Heart right ventricle (tissue), 16 donors: ENCODE measurements around the gene NFKBIZ. TPM values are rescaled to one million over a fixed set of nuclear protein-coding genes. Genes with fewer than 3 reads are reported as not detected.

ENCODE experiments used
- ATAC-seq, 8 donors: fragments of 200-7000 bp; cut with Tn5 transposase; one replicate each; pipeline ENCODE4 v1.9.1; 2020; ENCODE audit warnings: mild to moderate bottlenecking in 8 of 8, moderate library complexity in 8 of 8, moderate number of reproducible peaks in 1 of 8
- DNase-seq, 2 donors: peaks; one replicate each; pipeline ENCODE4 v3.0.0-alpha.2; 2020
- H3K27ac ChIP-seq, 10 donors: fragments of 200-600 bp; sonication (generic) in 2 of 10; one replicate each; pipeline versions ENCODE4 v1.5.0 to v1.8.0; 2020 to 2022; ENCODE audit warnings: mild to moderate bottlenecking in 3 of 10
- H3K27me3 ChIP-seq, 7 donors: fragments of 200-600 bp; one replicate each; pipeline ENCODE4 v1.8.0; 2021 to 2022; ENCODE audit warnings: mild to moderate bottlenecking in 2 of 7
- H3K36me3 ChIP-seq, 9 donors: fragments of 200-600 bp; sonication (generic) in 1 of 9; one replicate each; pipeline versions ENCODE4 v1.5.0 to v1.8.0; 2020 to 2022; ENCODE audit warnings: mild to moderate bottlenecking in 2 of 9
- H3K4me1 ChIP-seq, 9 donors: fragments of 200-600 bp; sonication (generic) in 1 of 9; one replicate each; pipeline versions ENCODE4 v1.5.0 to v1.8.0; 2020 to 2022; ENCODE audit warnings: mild to moderate bottlenecking in 4 of 9
- H3K4me3 ChIP-seq, 10 donors: fragments of 200-600 bp; sonication (generic) in 2 of 10; one replicate each; pipeline versions ENCODE4 v1.5.0 to v1.8.0; 2020 to 2022; ENCODE audit warnings: mild to moderate bottlenecking in 7 of 10, moderate library complexity in 2 of 10
- H3K9me3 ChIP-seq, 11 donors: fragments of 200-600 bp in 10 of 11; sonication (generic) in 2 of 11; one replicate each; pipeline versions ENCODE4 v1.5.0 to v1.8.0; 2013 to 2022; ENCODE audit warnings: mild to moderate bottlenecking in 2 of 11, control low read depth in 1 of 11, moderate library complexity in 1 of 11
- CTCF ChIP-seq, 9 donors: fragments of 200-600 bp; sonication (generic) in 2 of 9; IDR thresholded peaks; one replicate each; pipeline versions ENCODE4 v1.5.0 to v1.8.0; 2021 to 2022; ENCODE audit warnings: antibody characterized with exemption in 9 of 9, mild to moderate bottlenecking in 5 of 9, moderate library complexity in 1 of 9
- WGBS, 2 donors: extraction: QIAGEN DNeasy Blood & Tissue Kit; methylation state at CpG; one replicate each; pipeline ENCODE4 v1.1.7; 2013; ENCODE audit warnings: inconsistent platforms in 1 of 2; 5-methylcytosine and 5-hydroxymethylcytosine counted together
- intact Hi-C, 10 donors: fragments of 100-400 bp; cut with DNase I; formaldehyde crosslinking; loops; one replicate each; pipeline versions ENCODE4 v1.11.1 to v1.14.2; 2022
- polyA plus RNA-seq, 2 donors: library from polyadenylated mRNA; stranded (reverse); fragments of 200-250 nt; gene quantifications; one replicate each; pipeline ENCODE4 v1.2.3, GENCODE V29; 2013
- total RNA-seq, 10 donors: library from RNA; stranded (reverse); fragmentation: NEBNext Ultra II Directional in 3 of 10; extraction: Animal tissue kit (Norgen Biotek cat#: 25700) in 3 of 10; gene quantifications; one replicate each; pipeline versions ENCODE4 v1.2.1 to v1.2.4, GENCODE V29; 2021 to 2023
- donor health status: Arrhythmogenic right ventricular cardiomyopathy.
- donor health status: ischemic (EF 13 %, LVEDD 7.1; RV severe dilation, severe dysfunction).
- donor health status: healthy with polysubstance abuse.
- donor health status: DM: no; HTN: yes; CAD: no.
- donor health status: DM: no; HTN: no; CAD: no.
- donor health status: ischemic (EF 25% LVEDD 6.9; RV normal size, moderate dysfunction).
- donor health status: ischemic (EF 25% LVEDD 5.7; RV mildly dilated, moderate dysfunction).
- donor health status: healthy.
- donor health status: DM: yes; HTN: yes; CAD: no.
- donor health status: Ischemic cardiomyopathy.
- donor health status: ischemic (EF 35%, LVEDD 5.7; RV mildly dilated, moderate dysfunction).
- donor health status: nonischemic (EF 11% LVEDD 7.7; RV severe dilation, severe dysfunction).
- donor health status: DM: yes; HTN: yes; CAD: no.
- donor health status: PGD.
- donor health status: ischemic (EF 29% LVEDD 5.4; RV normal size, mild dysfunction).
- donor health status: nonischemic (EF 23%, LVEDD 6.1; RV moderate dilation, normal function).

Gene NFKBIZ
- total and polyA plus RNA-seq, 12 donors = 5.4 to 26.2 (median 11.8) TPM

GRCh38 chr3:101846709-101847108, 2.6 kb upstream of the NFKBIZ start:
- Histone ChIP-seq H3K9me3 (peaks cover 0 to 5% (median 0%) of the 10 kb centered on the region in 11 donors), H3K4me1 (peaks cover 0 to 24% (median 6%) of the 10 kb centered on the region in 9 donors), H3K36me3 (peaks cover 0 to 2% (median 0%) of the 10 kb centered on the region in 9 donors), H3K27me3 (no peaks in the 10 kb centered on the region), H3K4me3 (no peak overlapping the region), H3K27ac (peak overlapping the region in 1 of 10 donors; percentile 99)
- DNase-seq (no peak), ATAC-seq (no peak)
- 99 to 100% methylated on average over 2 of the region's 2 CpGs for WGBS, 2 donors
- no peak for TF ChIP-seq CTCF (IDR thresholded peaks at IDR 0.05)
- intact Hi-C loops = loop anchor here in 2 of 10 donors (5.0 kb wide), 1 partner anchor 34 kb away; no protein-coding TSS in a partner anchor

- TF ChIP-seq CTCF (IDR thresholded peaks at IDR 0.05) = no peak
- intact Hi-C loops = loop anchor here in 2 of 10 donors (5.0 kb wide), 1 partner anchor 35 kb away; no protein-coding TSS in a partner anchor
- Histone ChIP-seq H3K27me3 (no peaks in the 10 kb centered on the region), H3K9me3 (peaks cover 0 to 2% (median 0%) of the 10 kb centered on the region in 11 donors), H3K4me1 (peaks cover 0 to 31% (median 11%) of the 10 kb centered on the region in 9 donors), H3K27ac (peak overlapping the region in 1 of 10 donors; percentile 99), H3K36me3 (peaks cover 0 to 8% (median 5%) of the 10 kb centered on the region in 9 donors), H3K4me3 (no peak overlapping the region)
- 85 to 91% methylated on average over 3 of the region's 3 CpGs for WGBS, 2 donors
- DNase-seq (no peak), ATAC-seq (no peak)
Observed at GRCh38 chr3:101847328-101847727, 2.0 kb upstream of the NFKBIZ start.

- intact Hi-C loops = loop anchor here in 3 of 10 donors (2.0 to 5.0 kb wide), 2 partner anchors 22 to 36 kb away; no protein-coding TSS in a partner anchor
- Histone ChIP-seq H3K4me3 (peak overlapping the region in 8 of 10 donors; percentile 58 to 94 (median 88)), H3K27me3 (no peaks in the 10 kb centered on the region), H3K36me3 (peaks cover 0 to 18% (median 15%) of the 10 kb centered on the region in 9 donors), H3K27ac (peak overlapping the region; percentile 97 to 100 (median 99)), H3K4me1 (peaks cover 0 to 41% (median 11%) of the 10 kb centered on the region in 9 donors), H3K9me3 (no peaks in the 10 kb centered on the region)
- WGBS, 2 donors = 46 to 58% methylated on average over 3 of the region's 3 CpGs
- no peak for TF ChIP-seq CTCF (IDR thresholded peaks at IDR 0.05)
- no peak for DNase-seq
- no peak for ATAC-seq
Observed at GRCh38 chr3:101848326-101848725, 988 bp upstream of the NFKBIZ start.

GRCh38 chr3:101849714-101850245, 466 bp downstream of the NFKBIZ start:
- peak overlapping the region; percentile 58 to 97 (median 90) for H3K4me3 ChIP-seq
- ATAC-seq (peak; percentile 17 to 65 (median 42)), DNase-seq (peak; percentile 24 to 59)
- intact Hi-C loops = loop anchor here in 6 of 10 donors (1.0 to 5.0 kb wide), 3 partner anchors 20 to 37 kb away; no protein-coding TSS in a partner anchor
- peak overlapping the region; percentile 97 to 100 (median 99) for H3K27ac ChIP-seq
- peaks cover 0 to 54% (median 14%) of the 10 kb centered on the region in 9 donors for H3K4me1 ChIP-seq
- no peaks in the 10 kb centered on the region for H3K9me3 ChIP-seq
- WGBS, 2 donors = 0% methylated on average over 57 to 67 of the region's 67 CpGs
- peaks cover 0 to 33% (median 29%) of the 10 kb centered on the region in 9 donors for H3K36me3 ChIP-seq
- H3K27me3 ChIP-seq = no peaks in the 10 kb centered on the region
- peak in 5 of 9 donors; percentile 10 to 39 (median 18) for TF ChIP-seq CTCF (IDR thresholded peaks at IDR 0.05)
